GM12892 (cell line): ENCODE measurements around the gene CCDC172.

ENCODE experiments used
- POLR2A ChIP-seq: IDR thresholded peaks from 2 replicates; pipeline ENCODE4 v1.6.1; 2011; ENCODE audit warnings: low read depth, low read length, control low read depth
- POLR2AphosphoS5 ChIP-seq: IDR thresholded peaks from 2 replicates; pipeline ENCODE4 v1.6.1; 2011; ENCODE audit warnings: low read depth, low read length, control low read depth
- TAF1 ChIP-seq: IDR thresholded peaks from 2 replicates; pipeline ENCODE4 v1.6.1; 2011; ENCODE audit warnings: low read depth, mild to moderate bottlenecking, control low read depth, low read length, borderline replicate concordance

DNA sequence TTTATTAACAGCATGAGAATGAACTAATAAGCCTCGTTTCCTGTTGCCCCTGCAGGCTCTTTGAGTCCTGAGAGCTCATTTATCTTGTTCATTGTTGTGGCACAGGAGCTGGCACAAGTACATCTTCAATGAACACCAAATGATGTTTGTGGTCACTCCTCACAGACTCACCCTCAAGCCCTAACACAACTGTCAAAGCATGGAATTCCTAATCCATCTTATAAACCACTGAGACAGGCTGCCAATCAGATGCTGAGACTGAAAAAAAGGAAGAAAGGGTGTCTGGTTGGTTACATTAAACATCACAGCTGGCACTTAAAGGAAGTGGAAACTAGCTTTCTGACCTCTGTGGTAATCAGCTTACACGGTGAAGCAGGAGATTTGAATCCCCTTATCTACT is 7.7 kb upstream of the CCDC172 start:
- TF ChIP-seq POLR2A: no peak
- no peak for TF ChIP-seq POLR2AphosphoS5
- no peak for TF ChIP-seq TAF1
